Heart right ventricle (tissue), 16 donors: Measurements from ENCODE around the gene WDR31. TPM values are rescaled to one million over a fixed set of nuclear protein-coding genes. Genes with fewer than 3 reads are reported as not detected.
A peak's percentile ranks its signal among the peaks of the same experiment; 100 is the strongest.
"Not testable (repeated sequence)": the region's sequence is repeated elsewhere in the genome, so short reads cannot be mapped to it uniquely, and the experiment has no call there.

Experiments
- ATAC-seq, 8 donors: fragments of 200-7000 bp; cut with Tn5 transposase; one replicate each; pipeline ENCODE4 v1.9.1; 2020; ENCODE audit warnings: mild to moderate bottlenecking in 8 of 8, moderate library complexity in 8 of 8, moderate number of reproducible peaks in 1 of 8
- DNase-seq, 2 donors: peaks; one replicate each; pipeline ENCODE4 v3.0.0-alpha.2; 2020
- H3K27ac ChIP-seq, 10 donors: fragments of 200-600 bp; sonication (generic) in 2 of 10; one replicate each; pipeline versions ENCODE4 v1.5.0 to v1.8.0; 2020 to 2022; ENCODE audit warnings: mild to moderate bottlenecking in 3 of 10
- H3K27me3 ChIP-seq, 7 donors: fragments of 200-600 bp; one replicate each; pipeline ENCODE4 v1.8.0; 2021 to 2022; ENCODE audit warnings: mild to moderate bottlenecking in 2 of 7
- H3K36me3 ChIP-seq, 9 donors: fragments of 200-600 bp; sonication (generic) in 1 of 9; one replicate each; pipeline versions ENCODE4 v1.5.0 to v1.8.0; 2020 to 2022; ENCODE audit warnings: mild to moderate bottlenecking in 2 of 9
- H3K4me1 ChIP-seq, 9 donors: fragments of 200-600 bp; sonication (generic) in 1 of 9; one replicate each; pipeline versions ENCODE4 v1.5.0 to v1.8.0; 2020 to 2022; ENCODE audit warnings: mild to moderate bottlenecking in 4 of 9
- H3K4me3 ChIP-seq, 10 donors: fragments of 200-600 bp; sonication (generic) in 2 of 10; one replicate each; pipeline versions ENCODE4 v1.5.0 to v1.8.0; 2020 to 2022; ENCODE audit warnings: mild to moderate bottlenecking in 7 of 10, moderate library complexity in 2 of 10
- H3K9me3 ChIP-seq, 11 donors: fragments of 200-600 bp in 10 of 11; sonication (generic) in 2 of 11; one replicate each; pipeline versions ENCODE4 v1.5.0 to v1.8.0; 2013 to 2022; ENCODE audit warnings: mild to moderate bottlenecking in 2 of 11, control low read depth in 1 of 11, moderate library complexity in 1 of 11
- WGBS, 2 donors: extraction: QIAGEN DNeasy Blood & Tissue Kit; methylation state at CpG; one replicate each; pipeline ENCODE4 v1.1.7; 2013; ENCODE audit warnings: inconsistent platforms in 1 of 2; 5-methylcytosine and 5-hydroxymethylcytosine counted together
- intact Hi-C, 10 donors: fragments of 100-400 bp; cut with DNase I; formaldehyde crosslinking; loops; one replicate each; pipeline versions ENCODE4 v1.11.1 to v1.14.2; 2022
- polyA plus RNA-seq, 2 donors: library from polyadenylated mRNA; stranded (reverse); fragments of 200-250 nt; gene quantifications; one replicate each; pipeline ENCODE4 v1.2.3, GENCODE V29; 2013
- total RNA-seq, 10 donors: library from RNA; stranded (reverse); fragmentation: NEBNext Ultra II Directional in 3 of 10; extraction: Animal tissue kit (Norgen Biotek cat#: 25700) in 3 of 10; gene quantifications; one replicate each; pipeline versions ENCODE4 v1.2.1 to v1.2.4, GENCODE V29; 2021 to 2023
- TF ChIP-seq, protein P1 (sequence below), 9 donors: fragments of 200-600 bp; sonication (generic) in 2 of 9; IDR thresholded peaks; one replicate each; pipeline versions ENCODE4 v1.5.0 to v1.8.0; 2021 to 2022; ENCODE audit warnings: antibody characterized with exemption in 9 of 9, mild to moderate bottlenecking in 5 of 9, moderate library complexity in 1 of 9
- donor health status: Arrhythmogenic right ventricular cardiomyopathy.
- donor health status: ischemic (EF 13 %, LVEDD 7.1; RV severe dilation, severe dysfunction).
- donor health status: healthy with polysubstance abuse.
- donor health status: DM: no; HTN: yes; CAD: no.
- donor health status: DM: no; HTN: no; CAD: no.
- donor health status: ischemic (EF 25% LVEDD 6.9; RV normal size, moderate dysfunction).
- donor health status: ischemic (EF 25% LVEDD 5.7; RV mildly dilated, moderate dysfunction).
- donor health status: healthy.
- donor health status: DM: yes; HTN: yes; CAD: no.
- donor health status: Ischemic cardiomyopathy.
- donor health status: ischemic (EF 35%, LVEDD 5.7; RV mildly dilated, moderate dysfunction).
- donor health status: nonischemic (EF 11% LVEDD 7.7; RV severe dilation, severe dysfunction).
- donor health status: DM: yes; HTN: yes; CAD: no.
- donor health status: PGD.
- donor health status: ischemic (EF 29% LVEDD 5.4; RV normal size, mild dysfunction).
- donor health status: nonischemic (EF 23%, LVEDD 6.1; RV moderate dilation, normal function).

The WDR31 gene
- total and polyA plus RNA-seq, 12 donors, result 3.4 to 29.0 (median 18.1) TPM

DNA sequence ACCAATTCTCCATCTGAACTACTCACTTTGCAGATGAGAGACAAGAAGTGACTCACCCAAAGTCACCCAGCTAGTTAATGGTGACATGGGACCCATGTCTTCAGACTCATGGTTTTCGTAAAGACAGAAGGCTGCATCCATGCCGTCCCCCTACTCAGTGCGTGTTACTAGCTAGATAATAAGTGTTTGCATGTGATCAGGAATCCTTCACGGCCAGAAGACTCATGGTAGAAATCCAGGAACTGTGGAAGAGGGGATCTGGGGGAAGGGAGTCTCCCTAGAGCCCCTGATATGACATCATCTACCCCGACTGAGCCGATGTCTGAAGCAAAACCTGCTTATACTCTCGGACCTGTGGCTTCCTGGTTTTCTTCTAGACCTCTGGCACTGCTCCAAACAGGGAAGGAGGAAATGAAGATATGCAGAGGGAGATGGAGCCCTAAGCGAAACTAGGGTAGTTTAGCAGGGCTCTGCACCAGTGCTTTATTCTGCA, 40.2 kb downstream of the WDR31 start:
- DNase-seq, result peak in 1 of 2 donors; percentile 27
- no peaks in the 10 kb centered on the region for H3K9me3 ChIP-seq
- H3K27me3 ChIP-seq, result no peaks in the 10 kb centered on the region
- peaks cover 0 to 9% (median 0%) of the 10 kb centered on the region in 9 donors for H3K4me1 ChIP-seq
- WGBS, 2 donors, result 29 to 30% methylated on average over 8 of the region's 8 CpGs
- H3K27ac ChIP-seq, result no peak overlapping the region
- H3K4me3 ChIP-seq, result peak overlapping the region in 1 of 10 donors; percentile 20
- intact Hi-C loops, result loop anchor here in 3 of 10 donors (5.0 to 10.0 kb wide), 4 partner anchors 55 to 365 kb away; partner anchors contain the start of gene ALAD (in 1 of the 3)
- no peaks in the 10 kb centered on the region for H3K36me3 ChIP-seq
- ATAC-seq, result peak in 4 of 8 donors; percentile 15 to 49 (median 31)
- TF ChIP-seq, protein P1, sequence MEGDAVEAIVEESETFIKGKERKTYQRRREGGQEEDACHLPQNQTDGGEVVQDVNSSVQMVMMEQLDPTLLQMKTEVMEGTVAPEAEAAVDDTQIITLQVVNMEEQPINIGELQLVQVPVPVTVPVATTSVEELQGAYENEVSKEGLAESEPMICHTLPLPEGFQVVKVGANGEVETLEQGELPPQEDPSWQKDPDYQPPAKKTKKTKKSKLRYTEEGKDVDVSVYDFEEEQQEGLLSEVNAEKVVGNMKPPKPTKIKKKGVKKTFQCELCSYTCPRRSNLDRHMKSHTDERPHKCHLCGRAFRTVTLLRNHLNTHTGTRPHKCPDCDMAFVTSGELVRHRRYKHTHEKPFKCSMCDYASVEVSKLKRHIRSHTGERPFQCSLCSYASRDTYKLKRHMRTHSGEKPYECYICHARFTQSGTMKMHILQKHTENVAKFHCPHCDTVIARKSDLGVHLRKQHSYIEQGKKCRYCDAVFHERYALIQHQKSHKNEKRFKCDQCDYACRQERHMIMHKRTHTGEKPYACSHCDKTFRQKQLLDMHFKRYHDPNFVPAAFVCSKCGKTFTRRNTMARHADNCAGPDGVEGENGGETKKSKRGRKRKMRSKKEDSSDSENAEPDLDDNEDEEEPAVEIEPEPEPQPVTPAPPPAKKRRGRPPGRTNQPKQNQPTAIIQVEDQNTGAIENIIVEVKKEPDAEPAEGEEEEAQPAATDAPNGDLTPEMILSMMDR (IDR thresholded peaks at IDR 0.05), result no peak

DNA sequence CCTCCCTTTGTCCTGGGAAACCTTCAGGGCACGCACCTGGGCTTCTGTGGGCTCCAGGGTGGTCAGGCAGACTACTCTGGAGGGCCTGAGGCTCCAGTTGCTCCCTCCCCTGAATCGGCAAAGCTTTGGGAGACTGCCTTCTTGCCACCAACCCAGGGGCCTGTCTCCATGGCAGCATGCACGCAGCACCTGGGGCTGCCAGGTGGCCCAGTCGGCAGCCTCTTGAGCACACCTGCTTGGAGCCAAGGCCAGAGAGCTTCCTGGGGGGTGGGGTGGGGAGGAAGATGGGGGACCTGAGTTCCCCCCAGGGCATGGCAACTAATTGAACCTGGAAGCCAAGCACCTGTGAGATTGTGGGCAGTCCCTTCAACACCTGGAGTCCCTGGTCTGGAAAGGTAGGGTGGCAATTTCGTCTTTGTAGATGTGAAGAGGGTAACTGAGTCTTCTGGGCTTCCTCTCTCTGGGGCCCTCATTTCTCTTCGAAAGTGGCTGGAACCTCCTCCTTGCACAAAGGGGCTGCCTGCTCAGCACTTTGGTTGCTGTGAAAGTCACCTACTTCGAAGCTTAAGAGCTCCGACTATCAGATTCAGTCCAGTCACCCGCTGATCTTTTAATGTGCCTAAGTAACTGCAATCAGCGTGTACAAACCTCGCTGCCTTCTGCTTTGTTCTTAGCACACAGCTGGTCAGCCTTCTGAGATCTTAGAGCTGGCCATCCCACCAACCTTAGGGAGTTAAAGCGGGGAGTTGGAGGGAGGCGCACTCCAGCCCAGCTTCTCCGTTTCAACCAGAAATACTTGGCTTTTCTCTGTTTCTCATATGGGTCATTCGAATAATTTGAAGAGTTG, 40.9 kb downstream of the WDR31 start:
- Histone ChIP-seq H3K4me1 (peaks cover 0 to 9% (median 0%) of the 10 kb centered on the region in 9 donors), H3K9me3 (no peaks in the 10 kb centered on the region), H3K4me3 (no peak overlapping the region), H3K36me3 (peaks cover 0 to 1% (median 0%) of the 10 kb centered on the region in 9 donors), H3K27me3 (no peaks in the 10 kb centered on the region), H3K27ac (no peak overlapping the region)
- TF ChIP-seq, protein P1 (IDR thresholded peaks at IDR 0.05), result no peak
- no peak for ATAC-seq
- intact Hi-C loops, result loop anchor here in 2 of 10 donors (10.0 kb wide), 2 partner anchors 56 to 366 kb away; no protein-coding TSS in a partner anchor
- WGBS, 2 donors, result 87 to 90% methylated on average over 15 of the region's 15 CpGs
- DNase-seq, result no peak

DNA sequence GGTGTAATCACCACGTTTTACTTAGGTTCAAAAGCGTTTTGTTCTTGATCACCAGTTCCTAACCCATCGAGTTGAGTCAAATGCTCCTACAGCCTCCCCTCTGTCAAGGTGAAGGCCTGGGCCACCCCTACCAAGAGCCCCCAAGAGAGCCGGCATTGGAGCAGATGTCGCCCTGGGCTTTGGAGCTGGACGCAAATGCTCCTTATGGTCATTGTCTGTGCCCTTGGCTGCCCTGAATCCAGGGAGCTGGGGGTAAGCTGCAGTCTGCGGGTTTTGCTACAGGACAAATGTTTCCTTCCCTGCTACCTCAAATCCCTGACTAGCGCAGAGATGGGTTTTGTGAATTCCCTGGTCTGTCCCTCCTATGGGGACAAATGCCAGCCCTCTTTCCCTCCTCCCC, 41.8 kb downstream of the WDR31 start:
- TF ChIP-seq, protein P1 (IDR thresholded peaks at IDR 0.05), result no peak
- Histone ChIP-seq H3K36me3 (peaks cover 0 to 9% (median 0%) of the 10 kb centered on the region in 9 donors), H3K27me3 (no peaks in the 10 kb centered on the region), H3K27ac (no peak overlapping the region), H3K4me1 (peaks cover 0 to 9% (median 0%) of the 10 kb centered on the region in 9 donors), H3K9me3 (no peaks in the 10 kb centered on the region), H3K4me3 (no peak overlapping the region)
- intact Hi-C loops, result loop anchor here in 2 of 10 donors (10.0 kb wide), 2 partner anchors 56 to 366 kb away; no protein-coding TSS in a partner anchor
- ATAC-seq, result no peak
- no peak for DNase-seq
- 82 to 88% methylated on average over 8 of the region's 8 CpGs for WGBS, 2 donors

DNA sequence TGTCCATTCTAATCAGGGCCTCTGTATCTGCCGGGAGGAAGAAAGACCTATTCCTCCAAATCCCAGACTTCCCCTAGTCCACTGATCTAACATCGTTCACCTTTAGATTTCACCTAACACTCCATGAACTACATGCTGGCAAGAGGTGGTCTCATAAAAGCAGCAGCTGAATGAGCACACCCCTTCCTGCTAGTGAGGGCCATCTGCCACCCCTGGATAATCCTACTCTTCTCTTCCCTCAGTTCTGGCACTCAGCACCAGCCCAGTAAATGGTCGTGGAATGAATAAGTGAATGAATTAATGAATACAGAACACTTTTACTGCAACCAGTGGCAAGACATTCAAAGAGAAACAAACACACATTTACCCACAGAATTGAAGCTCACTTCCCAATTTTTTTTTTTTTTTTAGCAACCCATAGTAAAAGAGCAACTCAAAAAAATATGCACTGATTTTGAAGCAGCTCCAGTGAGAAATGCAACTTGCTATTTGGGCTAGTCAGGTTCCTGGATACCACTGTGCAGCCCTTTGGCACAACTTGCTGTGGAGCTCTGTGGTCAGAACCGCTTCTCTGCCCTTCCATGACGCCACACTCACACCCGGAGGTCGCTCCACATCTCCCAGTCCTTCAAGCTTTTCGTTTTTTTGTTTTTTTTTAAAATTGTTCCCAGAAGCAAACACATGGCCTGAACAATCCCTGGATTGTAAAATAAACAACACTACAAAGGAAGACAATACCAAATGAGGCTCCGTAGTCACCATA, 43.1 kb downstream of the WDR31 start:
- ATAC-seq, result no peak
- TF ChIP-seq, protein P1 (IDR thresholded peaks at IDR 0.05), result no peak
- peaks cover 0 to 9% (median 0%) of the 10 kb centered on the region in 9 donors for H3K4me1 ChIP-seq
- WGBS, 2 donors, result 73 to 76% methylated on average over 9 of the region's 9 CpGs
- no peak overlapping the region for H3K27ac ChIP-seq
- H3K9me3 ChIP-seq, result no peaks in the 10 kb centered on the region
- H3K27me3 ChIP-seq, result no peaks in the 10 kb centered on the region
- H3K4me3 ChIP-seq, result no peak overlapping the region
- intact Hi-C loops, result loop anchor here in 2 of 10 donors (10.0 kb wide), 2 partner anchors 58 to 368 kb away; no protein-coding TSS in a partner anchor
- H3K36me3 ChIP-seq, result peaks cover 0 to 22% (median 9%) of the 10 kb centered on the region in 9 donors
- DNase-seq, result no peak

DNA sequence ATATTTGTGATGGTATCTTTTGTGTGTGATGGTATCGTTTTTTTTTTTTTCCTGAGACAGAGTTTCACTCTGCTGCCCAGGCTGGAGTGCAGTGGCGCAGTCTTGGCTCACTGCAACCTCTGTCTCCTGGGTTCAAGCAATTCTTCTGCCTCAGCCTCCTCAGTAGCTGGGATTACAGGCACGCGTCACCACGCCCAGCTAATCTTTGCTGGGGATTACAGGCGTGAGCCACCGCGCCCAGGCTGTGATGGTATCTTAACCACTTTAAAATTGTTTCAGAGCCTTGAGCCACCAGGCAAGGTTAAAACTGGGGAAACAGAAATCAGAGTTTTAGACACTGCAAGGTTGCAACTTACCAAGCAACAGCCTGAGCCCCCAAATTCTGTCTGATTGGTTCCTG, 43.8 kb downstream of the WDR31 start:
- H3K9me3 ChIP-seq, H3K4me3 ChIP-seq, H3K27me3 ChIP-seq, DNase-seq, H3K27ac ChIP-seq, H3K4me1 ChIP-seq, ATAC-seq: not testable (repeated sequence)
- H3K36me3 ChIP-seq, result peaks cover 0 to 29% (median 16%) of the 10 kb centered on the region in 9 donors
- intact Hi-C loops, result loop anchor here in 2 of 10 donors (10.0 kb wide), 2 partner anchors 59 to 369 kb away; no protein-coding TSS in a partner anchor
- WGBS, 2 donors, result 91 to 92% methylated on average over 8 of the region's 8 CpGs
